ENCODE measurements around the gene PPM1E.

PPM1E gene

GRCh38 chr17:58998871-58999270, 243.2 kb downstream of the PPM1E start:
- H2BK5ac ChIP-seq (ENCODE audit: low read depth, low read length, poor library complexity): no peak overlapping the region
- H3K27ac ChIP-seq (ENCODE audit: low read depth, low read length): no peak overlapping the region
- no peak overlapping the region for H4K8ac ChIP-seq (ENCODE audit: low read depth, low read length)
- H2BK12ac ChIP-seq (ENCODE audit: low read length): no peak overlapping the region
- no peak overlapping the region for H3K18ac ChIP-seq (ENCODE audit: low read length)
- no peaks in the 10 kb centered on the region for H3K79me2 ChIP-seq (ENCODE audit: control insufficient read depth, insufficient read depth, low read length, poor library complexity)
- no peak overlapping the region for H2AK5ac ChIP-seq (ENCODE audit: low read length)
- H3K4me1 ChIP-seq (ENCODE audit: control insufficient read depth in 1 of 2, insufficient read depth in 2 of 2, low read length in 2 of 2): peaks cover 0 to 2% of the 10 kb centered on the region in 2 experiments
- H3K79me1 ChIP-seq (ENCODE audit: low read length): no peaks in the 10 kb centered on the region
- H4K12ac ChIP-seq (ENCODE audit: low read depth, low read length): no peak overlapping the region
- no peak for DNase-seq
- no peak overlapping the region for H3K4me3 ChIP-seq (ENCODE audit: low read depth, low read length)
- no peak overlapping the region for H3K9ac ChIP-seq (ENCODE audit: low read length)
- no peak overlapping the region for H2BK120ac ChIP-seq (ENCODE audit: insufficient read depth, low read length, poor library complexity)
- WGBS (ENCODE audit: extremely low coverage, insufficient coverage, insufficient read length): no CpG with 5 or more reads among the region's 4 CpGs
- H4K91ac ChIP-seq (ENCODE audit: low read depth, low read length): no peak overlapping the region
- H3K27me3 ChIP-seq (ENCODE audit: insufficient read depth, low read length): no peaks in the 10 kb centered on the region
- H3K14ac ChIP-seq (ENCODE audit: low read length): no peak overlapping the region
- H3K4ac ChIP-seq (ENCODE audit: low read depth, low read length): no peak overlapping the region
- H3K36me3 ChIP-seq (ENCODE audit: control insufficient read depth in 1 of 2, insufficient read depth in 2 of 2, low read length in 2 of 2): peaks cover 4 to 7% of the 10 kb centered on the region in 2 experiments
- H3K23ac ChIP-seq (ENCODE audit: low read length): no peak overlapping the region
- H2AFZ ChIP-seq (ENCODE audit: insufficient read depth, low read length, poor library complexity): no peak overlapping the region
- no peak overlapping the region for H3K4me2 ChIP-seq (ENCODE audit: low read length)
- peaks cover 1% of the 10 kb centered on the region for H3K9me3 ChIP-seq (ENCODE audit: insufficient read depth, low read depth, low read length)

GRCh38 chr17:58999500-58999899, 243.8 kb downstream of the PPM1E start:
- Histone ChIP-seq H3K79me2 (ENCODE audit: control insufficient read depth, insufficient read depth, low read length, poor library complexity) (no peaks in the 10 kb centered on the region), H3K27ac (ENCODE audit: low read depth, low read length) (no peak overlapping the region), H3K4me2 (ENCODE audit: low read length) (no peak overlapping the region), H3K9me3 (ENCODE audit: insufficient read depth, low read depth, low read length) (no peaks in the 10 kb centered on the region), H2AK5ac (ENCODE audit: low read length) (no peak overlapping the region), H3K4ac (ENCODE audit: low read depth, low read length) (no peak overlapping the region), H3K9ac (ENCODE audit: low read length) (no peak overlapping the region), H3K4me3 (ENCODE audit: low read depth, low read length) (no peak overlapping the region), H3K36me3 (ENCODE audit: control insufficient read depth in 1 of 2, insufficient read depth in 2 of 2, low read length in 2 of 2) (peaks cover 4 to 7% of the 10 kb centered on the region in 2 experiments), H3K27me3 (ENCODE audit: insufficient read depth, low read length) (no peaks in the 10 kb centered on the region), H4K91ac (ENCODE audit: low read depth, low read length) (no peak overlapping the region), H3K79me1 (ENCODE audit: low read length) (no peaks in the 10 kb centered on the region), H3K18ac (ENCODE audit: low read length) (no peak overlapping the region), H2BK12ac (ENCODE audit: low read length) (no peak overlapping the region), H2AFZ (ENCODE audit: insufficient read depth, low read length, poor library complexity) (no peak overlapping the region), H3K23ac (ENCODE audit: low read length) (no peak overlapping the region), H2BK120ac (ENCODE audit: insufficient read depth, low read length, poor library complexity) (no peak overlapping the region), H2BK5ac (ENCODE audit: low read depth, low read length, poor library complexity) (no peak overlapping the region), H3K4me1 (ENCODE audit: control insufficient read depth in 1 of 2, insufficient read depth in 2 of 2, low read length in 2 of 2) (peaks cover 0 to 2% of the 10 kb centered on the region in 2 experiments), H3K14ac (ENCODE audit: low read length) (no peak overlapping the region), H4K12ac (ENCODE audit: low read depth, low read length) (no peak overlapping the region), H4K8ac (ENCODE audit: low read depth, low read length) (no peak overlapping the region)
- WGBS (ENCODE audit: extremely low coverage, insufficient coverage, insufficient read length): no CpG with 5 or more reads among the region's 1 CpG
- DNase-seq: no peak

GRCh38 chr17:59000022-59000421, 244.4 kb downstream of the PPM1E start:
- no peak overlapping the region for H3K4ac ChIP-seq (ENCODE audit: low read depth, low read length)
- H3K14ac ChIP-seq (ENCODE audit: low read length): no peak overlapping the region
- H3K79me2 ChIP-seq (ENCODE audit: control insufficient read depth, insufficient read depth, low read length, poor library complexity): no peaks in the 10 kb centered on the region
- H3K27me3 ChIP-seq (ENCODE audit: insufficient read depth, low read length): no peaks in the 10 kb centered on the region
- WGBS (ENCODE audit: extremely low coverage, insufficient coverage, insufficient read length): no CpG with 5 or more reads among the region's 1 CpG
- no peak overlapping the region for H3K23ac ChIP-seq (ENCODE audit: low read length)
- H3K9ac ChIP-seq (ENCODE audit: low read length): no peak overlapping the region
- no peak overlapping the region for H4K12ac ChIP-seq (ENCODE audit: low read depth, low read length)
- no peak overlapping the region for H3K18ac ChIP-seq (ENCODE audit: low read length)
- H2BK120ac ChIP-seq (ENCODE audit: insufficient read depth, low read length, poor library complexity): no peak overlapping the region
- H2AFZ ChIP-seq (ENCODE audit: insufficient read depth, low read length, poor library complexity): no peak overlapping the region
- H2AK5ac ChIP-seq (ENCODE audit: low read length): no peak overlapping the region
- H3K4me3 ChIP-seq (ENCODE audit: low read depth, low read length): no peak overlapping the region
- no peak for DNase-seq
- no peak overlapping the region for H4K8ac ChIP-seq (ENCODE audit: low read depth, low read length)
- H3K27ac ChIP-seq (ENCODE audit: low read depth, low read length): no peak overlapping the region
- no peak overlapping the region for H4K91ac ChIP-seq (ENCODE audit: low read depth, low read length)
- no peaks in the 10 kb centered on the region for H3K9me3 ChIP-seq (ENCODE audit: insufficient read depth, low read depth, low read length)
- H2BK12ac ChIP-seq (ENCODE audit: low read length): no peak overlapping the region
- peaks cover 0 to 2% of the 10 kb centered on the region in 2 experiments for H3K4me1 ChIP-seq (ENCODE audit: control insufficient read depth in 1 of 2, insufficient read depth in 2 of 2, low read length in 2 of 2)
- no peak overlapping the region for H3K4me2 ChIP-seq (ENCODE audit: low read length)
- H2BK5ac ChIP-seq (ENCODE audit: low read depth, low read length, poor library complexity): no peak overlapping the region
- H3K36me3 ChIP-seq (ENCODE audit: control insufficient read depth in 1 of 2, insufficient read depth in 2 of 2, low read length in 2 of 2): peaks cover 4 to 7% of the 10 kb centered on the region in 2 experiments
- H3K79me1 ChIP-seq (ENCODE audit: low read length): no peaks in the 10 kb centered on the region

GRCh38 chr17:59001158-59001814, 245.6 kb downstream of the PPM1E start:
- H4K91ac ChIP-seq (ENCODE audit: low read depth, low read length): no peak overlapping the region
- no peak overlapping the region for H4K8ac ChIP-seq (ENCODE audit: low read depth, low read length)
- no peaks in the 10 kb centered on the region for H3K79me2 ChIP-seq (ENCODE audit: control insufficient read depth, insufficient read depth, low read length, poor library complexity)
- H3K4ac ChIP-seq (ENCODE audit: low read depth, low read length): no peak overlapping the region
- H3K23ac ChIP-seq (ENCODE audit: low read length): no peak overlapping the region
- no peak overlapping the region for H3K9ac ChIP-seq (ENCODE audit: low read length)
- H2AK5ac ChIP-seq (ENCODE audit: low read length): no peak overlapping the region
- no peaks in the 10 kb centered on the region for H3K27me3 ChIP-seq (ENCODE audit: insufficient read depth, low read length)
- H3K4me1 ChIP-seq (ENCODE audit: control insufficient read depth in 1 of 2, insufficient read depth in 2 of 2, low read length in 2 of 2): peaks cover 0 to 2% of the 10 kb centered on the region in 2 experiments
- no peak overlapping the region for H2BK120ac ChIP-seq (ENCODE audit: insufficient read depth, low read length, poor library complexity)
- no peak overlapping the region for H2AFZ ChIP-seq (ENCODE audit: insufficient read depth, low read length, poor library complexity)
- no peak overlapping the region for H3K4me3 ChIP-seq (ENCODE audit: low read depth, low read length)
- H3K9me3 ChIP-seq (ENCODE audit: insufficient read depth, low read depth, low read length): no peaks in the 10 kb centered on the region
- no peak overlapping the region for H3K18ac ChIP-seq (ENCODE audit: low read length)
- no peak overlapping the region for H3K14ac ChIP-seq (ENCODE audit: low read length)
- H3K36me3 ChIP-seq (ENCODE audit: control insufficient read depth in 1 of 2, insufficient read depth in 2 of 2, low read length in 2 of 2): peaks cover 4% of the 10 kb centered on the region in 2 experiments
- H2BK5ac ChIP-seq (ENCODE audit: low read depth, low read length, poor library complexity): no peak overlapping the region
- H3K4me2 ChIP-seq (ENCODE audit: low read length): no peak overlapping the region
- H2BK12ac ChIP-seq (ENCODE audit: low read length): no peak overlapping the region
- H4K12ac ChIP-seq (ENCODE audit: low read depth, low read length): no peak overlapping the region
- H3K79me1 ChIP-seq (ENCODE audit: low read length): no peaks in the 10 kb centered on the region
- WGBS (ENCODE audit: extremely low coverage, insufficient coverage, insufficient read length): no CpG with 5 or more reads among the region's 10 CpGs
- H3K27ac ChIP-seq (ENCODE audit: low read depth, low read length): no peak overlapping the region
- DNase-seq: peak; percentile 77 to 82
